GM19023 (cell line): ENCODE measurements around the gene VASH1.

Source experiments
- ATAC-seq: cut with Tn5 transposase; IDR thresholded peaks from one replicate; pipeline ENCODE4 v1.9.1; 2021; ENCODE audit warnings: mild to moderate bottlenecking, moderate library complexity; ENCODE audit not compliant: unreplicated experiment

Gene VASH1

DNA sequence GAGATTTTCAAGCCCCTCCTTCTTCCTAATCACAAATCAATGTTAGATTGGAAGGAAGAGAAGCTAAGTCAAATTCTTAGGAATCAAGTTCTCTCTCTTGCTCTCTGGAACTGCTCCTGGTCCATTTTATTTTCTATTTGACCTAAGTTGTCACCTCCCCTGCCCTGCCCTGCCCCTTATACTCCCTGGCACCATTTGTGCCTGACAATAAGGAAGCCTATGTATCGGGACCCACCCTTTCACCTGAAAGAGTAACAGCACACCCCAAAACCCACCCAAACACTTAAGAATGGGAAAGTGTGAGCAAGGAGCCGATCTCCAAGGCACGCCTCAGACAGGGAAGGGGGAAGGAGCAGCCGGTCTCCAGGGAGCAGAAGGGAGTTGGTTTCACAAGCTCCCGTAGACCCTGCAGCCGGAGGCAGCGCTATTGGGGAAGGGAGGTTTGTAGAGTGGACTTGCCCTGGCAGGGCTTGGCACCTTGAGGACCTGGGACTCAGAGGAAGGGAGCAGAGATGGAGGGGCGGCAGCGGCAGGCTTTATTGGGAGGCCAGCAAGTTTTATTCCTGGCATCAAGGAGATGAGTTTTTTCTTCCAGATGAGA lies 66.5 kb downstream of the VASH1 start:
- no peak for ATAC-seq

DNA sequence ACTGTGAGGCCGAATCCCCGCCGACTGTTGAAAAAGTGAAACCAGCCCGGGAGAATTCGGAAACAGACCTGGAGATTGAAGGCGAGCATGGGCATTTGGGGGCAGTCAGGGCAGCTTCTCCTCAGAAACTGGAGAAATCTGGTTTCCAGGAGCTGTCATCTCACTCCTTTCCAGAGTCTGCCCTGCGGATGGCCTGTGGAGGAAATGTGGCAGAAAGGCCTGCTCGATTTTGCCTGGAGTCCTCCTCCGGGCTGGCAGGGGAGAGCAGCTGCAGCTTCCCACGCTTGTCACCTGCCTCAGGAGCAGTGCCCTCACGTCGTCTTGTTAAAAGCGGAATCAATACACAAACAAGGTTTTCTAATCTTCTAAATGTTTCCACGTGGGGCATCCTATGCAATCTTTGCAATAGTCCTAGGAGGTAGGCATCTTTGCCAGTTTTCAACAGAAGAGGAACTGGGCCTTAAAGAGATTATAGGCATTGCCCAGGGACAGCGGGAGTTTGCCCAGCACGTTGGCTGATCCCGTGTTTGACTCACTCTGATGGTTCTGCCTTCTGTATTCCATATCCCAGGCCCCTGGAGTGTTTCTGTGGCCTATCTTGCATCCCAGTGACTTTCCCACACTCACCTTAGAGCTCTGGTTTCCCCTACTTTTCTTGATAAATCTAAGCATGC lies 67.2 kb downstream of the VASH1 start:
- no peak for ATAC-seq

DNA sequence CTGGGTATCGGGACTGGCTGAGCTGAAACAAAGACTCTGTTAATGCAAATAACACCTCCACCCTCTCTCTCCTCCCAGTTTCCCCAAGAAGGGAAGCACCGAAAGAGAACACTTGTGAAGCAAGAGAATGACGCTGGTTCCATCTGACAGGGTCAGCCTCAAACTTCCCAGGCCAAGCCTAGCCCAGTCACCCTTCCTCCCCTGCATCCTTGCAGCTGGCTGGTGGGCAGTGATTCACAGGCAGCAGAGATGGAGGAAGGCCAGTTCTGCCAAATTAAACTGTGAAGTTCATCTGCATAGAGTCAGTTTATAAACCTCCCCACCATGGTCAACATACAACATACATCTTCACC lies 67.7 kb downstream of the VASH1 start:
- ATAC-seq: no peak

- ATAC-seq: no peak
Observed at GRCh38 chr14:76829650-76830421, 68.6 kb downstream of the VASH1 start.

DNA sequence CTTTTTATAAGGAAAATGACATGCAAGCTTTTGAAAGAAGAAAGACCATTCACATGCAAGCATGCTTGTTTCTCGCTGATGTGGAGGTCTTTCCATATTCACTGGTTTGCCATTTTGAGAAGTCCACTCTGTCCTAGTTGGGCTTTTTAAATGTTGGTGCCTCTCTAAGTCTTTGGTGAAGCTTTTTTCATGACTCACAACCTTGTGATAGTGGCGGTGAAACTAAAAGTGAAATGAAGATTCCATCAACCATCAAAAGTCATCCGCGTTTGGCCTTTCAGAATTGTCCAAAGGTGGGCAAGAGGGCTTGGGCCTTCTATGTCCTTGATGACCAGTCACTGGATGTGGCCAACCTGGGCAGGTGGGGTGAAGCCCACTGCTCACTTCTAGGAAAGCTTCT lies 69.3 kb downstream of the VASH1 start:
- no peak for ATAC-seq

DNA sequence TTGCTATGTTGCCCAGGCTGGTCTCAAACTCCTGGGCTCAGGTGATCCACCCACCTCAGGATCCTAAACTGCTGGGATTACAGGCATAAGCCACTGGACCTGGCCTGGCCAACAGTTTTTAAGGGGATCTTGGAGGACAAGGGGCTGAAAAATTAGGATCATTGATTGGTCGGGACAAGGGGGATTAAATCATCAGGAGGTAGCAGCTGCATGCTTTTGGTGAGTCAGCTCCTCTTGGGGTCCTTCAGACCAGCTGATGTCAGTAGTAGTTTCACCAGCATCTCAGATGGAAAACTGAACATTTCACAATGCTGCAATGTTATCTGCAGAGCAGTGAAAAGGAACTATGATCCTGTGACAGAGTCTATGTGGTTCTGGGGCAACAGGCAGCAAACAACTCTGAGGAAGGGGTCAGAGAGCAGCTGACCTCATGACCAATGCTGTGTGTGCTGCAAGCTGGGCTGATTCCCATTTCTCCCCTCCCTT lies 71.3 kb downstream of the VASH1 start:
- no peak for ATAC-seq
